NCI-H2107 treated with DMSO at 0.1 percent for 48 hours (cell line): ENCODE results near the gene SYT2.
A peak's percentile ranks its signal among the peaks of the same experiment; 100 is the strongest.

Experiments
- DNase-seq: peaks from one replicate; lab custom pipeline; 2025; ENCODE audit not compliant: unreplicated experiment; lab: John Stamatoyannopoulos, UW

The SYT2 gene

GRCh38 chr1:202680586-202681352, 29.5 kb downstream of the SYT2 start:
- no peak for DNase-seq

GRCh38 chr1:202679406-202680177, 30.7 kb downstream of the SYT2 start:
- no peak for DNase-seq

GRCh38 chr1:202677433-202677832, 32.8 kb downstream of the SYT2 start:
- DNase-seq = no peak

GRCh38 chr1:202673531-202673930, 36.7 kb downstream of the SYT2 start:
- DNase-seq = no peak

- no peak for DNase-seq
Observed at GRCh38 chr1:202671399-202671798, 38.9 kb downstream of the SYT2 start.

GRCh38 chr1:202665417-202665816, 44.8 kb downstream of the SYT2 start:
- DNase-seq = no peak

GRCh38 chr1:202664083-202664482, 46.2 kb downstream of the SYT2 start:
- DNase-seq = no peak

- DNase-seq = no peak
Observed at GRCh38 chr1:202663131-202663530, 47.1 kb downstream of the SYT2 start.

GRCh38 chr1:202662081-202662480, 48.2 kb downstream of the SYT2 start:
- DNase-seq = peak; percentile 53

GRCh38 chr1:202661136-202661845, 49.0 kb downstream of the SYT2 start:
- no peak for DNase-seq

GRCh38 chr1:202659974-202660373, 50.3 kb downstream of the SYT2 start:
- no peak for DNase-seq

GRCh38 chr1:202659541-202659940, 50.7 kb downstream of the SYT2 start:
- DNase-seq = no peak

GRCh38 chr1:202658769-202659168, 51.5 kb downstream of the SYT2 start:
- DNase-seq = peak; percentile 50

GRCh38 chr1:202658251-202658759, 51.9 kb downstream of the SYT2 start:
- DNase-seq = no peak

- no peak for DNase-seq
Observed at GRCh38 chr1:202656951-202657646, 53.2 kb downstream of the SYT2 start.

- DNase-seq = no peak
Observed at GRCh38 chr1:202656057-202656456, 54.2 kb downstream of the SYT2 start.

- DNase-seq = no peak
Observed at GRCh38 chr1:202654079-202654478, 56.2 kb downstream of the SYT2 start.

- no peak for DNase-seq
Observed at GRCh38 chr1:202649553-202650392, 60.5 kb downstream of the SYT2 start.

GRCh38 chr1:202648605-202649226, 61.5 kb downstream of the SYT2 start:
- no peak for DNase-seq

GRCh38 chr1:202645097-202645476, 65.2 kb downstream of the SYT2 start:
- no peak for DNase-seq
